Measurements from ENCODE around the gene METRNL.

Gene METRNL

GRCh38 chr17:83107656-83108048, 28.2 kb downstream of the METRNL start:
- Histone ChIP-seq H3K9ac (ENCODE audit: low read length) (no peak overlapping the region), H3K27ac (ENCODE audit: low read length) (no peak overlapping the region), H3K27me3 (ENCODE audit: control insufficient read depth, insufficient read depth, low read length) (no peaks in the 10 kb centered on the region), H3K4me3 (ENCODE audit: low read length) (no peak overlapping the region), H3K9me3 (ENCODE audit: control insufficient read depth, low read depth, low read length) (no peaks in the 10 kb centered on the region), H3K4me1 (ENCODE audit: control insufficient read depth, low read depth, low read length) (no peaks in the 10 kb centered on the region), H3K36me3 (ENCODE audit: control insufficient read depth, low read depth, low read length) (no peaks in the 10 kb centered on the region)

GRCh38 chr17:83108709-83109108, 29.3 kb downstream of the METRNL start:
- H3K4me1 ChIP-seq (ENCODE audit: control insufficient read depth, low read depth, low read length): no peaks in the 10 kb centered on the region
- no peak overlapping the region for H3K27ac ChIP-seq (ENCODE audit: low read length)
- H3K9ac ChIP-seq (ENCODE audit: low read length): no peak overlapping the region
- H3K4me3 ChIP-seq (ENCODE audit: low read length): no peak overlapping the region
- no peaks in the 10 kb centered on the region for H3K27me3 ChIP-seq (ENCODE audit: control insufficient read depth, insufficient read depth, low read length)
- H3K36me3 ChIP-seq (ENCODE audit: control insufficient read depth, low read depth, low read length): no peaks in the 10 kb centered on the region
- H3K9me3 ChIP-seq (ENCODE audit: control insufficient read depth, low read depth, low read length): no peaks in the 10 kb centered on the region

- no peaks in the 10 kb centered on the region for H3K4me1 ChIP-seq (ENCODE audit: control insufficient read depth, low read depth, low read length)
- no peaks in the 10 kb centered on the region for H3K36me3 ChIP-seq (ENCODE audit: control insufficient read depth, low read depth, low read length)
- no peaks in the 10 kb centered on the region for H3K27me3 ChIP-seq (ENCODE audit: control insufficient read depth, insufficient read depth, low read length)
- no peak overlapping the region for H3K9ac ChIP-seq (ENCODE audit: low read length)
- H3K9me3 ChIP-seq (ENCODE audit: control insufficient read depth, low read depth, low read length): no peaks in the 10 kb centered on the region
- no peak overlapping the region for H3K27ac ChIP-seq (ENCODE audit: low read length)
- H3K4me3 ChIP-seq (ENCODE audit: low read length): no peak overlapping the region
Observed at GRCh38 chr17:83109386-83109785, 30.0 kb downstream of the METRNL start.

GRCh38 chr17:83109793-83110645, 30.6 kb downstream of the METRNL start:
- H3K36me3 ChIP-seq (ENCODE audit: control insufficient read depth, low read depth, low read length): no peaks in the 10 kb centered on the region
- no peak overlapping the region for H3K9ac ChIP-seq (ENCODE audit: low read length)
- no peak overlapping the region for H3K27ac ChIP-seq (ENCODE audit: low read length)
- no peaks in the 10 kb centered on the region for H3K4me1 ChIP-seq (ENCODE audit: control insufficient read depth, low read depth, low read length)
- H3K27me3 ChIP-seq (ENCODE audit: control insufficient read depth, insufficient read depth, low read length): no peaks in the 10 kb centered on the region
- no peak overlapping the region for H3K4me3 ChIP-seq (ENCODE audit: low read length)
- no peaks in the 10 kb centered on the region for H3K9me3 ChIP-seq (ENCODE audit: control insufficient read depth, low read depth, low read length)

- H3K4me3 ChIP-seq (ENCODE audit: low read length): no peak overlapping the region
- no peaks in the 10 kb centered on the region for H3K36me3 ChIP-seq (ENCODE audit: control insufficient read depth, low read depth, low read length)
- H3K9ac ChIP-seq (ENCODE audit: low read length): no peak overlapping the region
- no peak overlapping the region for H3K27ac ChIP-seq (ENCODE audit: low read length)
- no peaks in the 10 kb centered on the region for H3K4me1 ChIP-seq (ENCODE audit: control insufficient read depth, low read depth, low read length)
- no peaks in the 10 kb centered on the region for H3K27me3 ChIP-seq (ENCODE audit: control insufficient read depth, insufficient read depth, low read length)
- no peaks in the 10 kb centered on the region for H3K9me3 ChIP-seq (ENCODE audit: control insufficient read depth, low read depth, low read length)
Observed at GRCh38 chr17:83110735-83111134, 31.3 kb downstream of the METRNL start.

- Histone ChIP-seq H3K9ac (ENCODE audit: low read length) (no peak overlapping the region), H3K4me3 (ENCODE audit: low read length) (no peak overlapping the region), H3K9me3 (ENCODE audit: control insufficient read depth, low read depth, low read length) (no peaks in the 10 kb centered on the region), H3K36me3 (ENCODE audit: control insufficient read depth, low read depth, low read length) (no peaks in the 10 kb centered on the region), H3K27ac (ENCODE audit: low read length) (no peak overlapping the region), H3K27me3 (ENCODE audit: control insufficient read depth, insufficient read depth, low read length) (no peaks in the 10 kb centered on the region), H3K4me1 (ENCODE audit: control insufficient read depth, low read depth, low read length) (no peaks in the 10 kb centered on the region)
Observed at GRCh38 chr17:83111516-83112282, 32.3 kb downstream of the METRNL start.

GRCh38 chr17:83113381-83113780, 34.0 kb downstream of the METRNL start:
- Histone ChIP-seq H3K27ac (ENCODE audit: low read length) (no peak overlapping the region), H3K4me3 (ENCODE audit: low read length) (no peak overlapping the region)

GRCh38 chr17:83113792-83114191, 34.4 kb downstream of the METRNL start:
- Histone ChIP-seq H3K9ac (ENCODE audit: low read length) (no peak overlapping the region), H3K27me3 (ENCODE audit: control insufficient read depth, insufficient read depth, low read length) (no peaks in the 10 kb centered on the region), H3K4me3 (ENCODE audit: low read length) (no peak overlapping the region), H3K4me1 (ENCODE audit: control insufficient read depth, low read depth, low read length) (no peaks in the 10 kb centered on the region), H3K9me3 (ENCODE audit: control insufficient read depth, low read depth, low read length) (no peaks in the 10 kb centered on the region), H3K27ac (ENCODE audit: low read length) (no peak overlapping the region), H3K36me3 (ENCODE audit: control insufficient read depth, low read depth, low read length) (no peaks in the 10 kb centered on the region)

More at GRCh38 chr17:83113381-83113780, 34.0 kb downstream of the METRNL start:
- no peaks in the 10 kb centered on the region for H3K36me3 ChIP-seq (ENCODE audit: control insufficient read depth, low read depth, low read length)
- no peak overlapping the region for H3K9ac ChIP-seq (ENCODE audit: low read length)
- H3K4me1 ChIP-seq (ENCODE audit: control insufficient read depth, low read depth, low read length): no peaks in the 10 kb centered on the region
- H3K9me3 ChIP-seq (ENCODE audit: control insufficient read depth, low read depth, low read length): no peaks in the 10 kb centered on the region
- no peaks in the 10 kb centered on the region for H3K27me3 ChIP-seq (ENCODE audit: control insufficient read depth, insufficient read depth, low read length)

GRCh38 chr17:83114706-83115105, 35.3 kb downstream of the METRNL start:
- Histone ChIP-seq H3K4me3 (ENCODE audit: low read length) (no peak overlapping the region), H3K9me3 (ENCODE audit: control insufficient read depth, low read depth, low read length) (no peaks in the 10 kb centered on the region), H3K4me1 (ENCODE audit: control insufficient read depth, low read depth, low read length) (no peaks in the 10 kb centered on the region), H3K27ac (ENCODE audit: low read length) (no peak overlapping the region), H3K36me3 (ENCODE audit: control insufficient read depth, low read depth, low read length) (no peaks in the 10 kb centered on the region), H3K9ac (ENCODE audit: low read length) (no peak overlapping the region), H3K27me3 (ENCODE audit: control insufficient read depth, insufficient read depth, low read length) (no peaks in the 10 kb centered on the region)

GRCh38 chr17:83115202-83115651, 35.8 kb downstream of the METRNL start:
- Histone ChIP-seq H3K27ac (ENCODE audit: low read length) (no peak overlapping the region), H3K4me3 (ENCODE audit: low read length) (no peak overlapping the region), H3K9ac (ENCODE audit: low read length) (no peak overlapping the region), H3K9me3 (ENCODE audit: control insufficient read depth, low read depth, low read length) (no peaks in the 10 kb centered on the region), H3K36me3 (ENCODE audit: control insufficient read depth, low read depth, low read length) (no peaks in the 10 kb centered on the region), H3K4me1 (ENCODE audit: control insufficient read depth, low read depth, low read length) (no peaks in the 10 kb centered on the region), H3K27me3 (ENCODE audit: control insufficient read depth, insufficient read depth, low read length) (peaks cover 2% of the 10 kb centered on the region)

GRCh38 chr17:83115832-83116231, 36.4 kb downstream of the METRNL start:
- no peaks in the 10 kb centered on the region for H3K9me3 ChIP-seq (ENCODE audit: control insufficient read depth, low read depth, low read length)
- H3K27me3 ChIP-seq (ENCODE audit: control insufficient read depth, insufficient read depth, low read length): peaks cover 8% of the 10 kb centered on the region
- H3K9ac ChIP-seq (ENCODE audit: low read length): no peak overlapping the region
- no peaks in the 10 kb centered on the region for H3K4me1 ChIP-seq (ENCODE audit: control insufficient read depth, low read depth, low read length)
- H3K4me3 ChIP-seq (ENCODE audit: low read length): no peak overlapping the region
- no peak overlapping the region for H3K27ac ChIP-seq (ENCODE audit: low read length)
- no peaks in the 10 kb centered on the region for H3K36me3 ChIP-seq (ENCODE audit: control insufficient read depth, low read depth, low read length)
